GM23338 (cell line): Measurements from ENCODE around the gene EDEM3. TPM values are rescaled to one million over a fixed set of nuclear protein-coding genes. Genes with fewer than 3 reads are reported as not detected.

ENCODE experiments used
- ATAC-seq: fragments of 200-7000 bp; cut with Tn5 transposase; 3 replicates; pipeline ENCODE4 v1.9.1; 2020
- DNase-seq: peaks from one replicate; pipeline ENCODE4 v3.0.0-alpha.2; 2015; ENCODE audit warnings: low spot score
- H2AFZ ChIP-seq: fragments of 200-600 bp; sonication (generic); 2 replicates; pipeline ENCODE4 v1.8.0; 2016; ENCODE audit warnings: antibody characterized with exemption, mild to moderate bottlenecking, moderate library complexity
- H3F3A ChIP-seq: fragments of 200-600 bp; sonication (generic); replicated peaks from 2 replicates; pipeline ENCODE4 v1.8.0; 2017; ENCODE audit warnings: antibody characterized with exemption, mixed run types, low read depth
- H3K27ac ChIP-seq: fragments of 200-600 bp; sonication (generic); 2 replicates; pipeline ENCODE4 v1.6.1; 2016; ENCODE audit warnings: low read depth
- H3K27me3 ChIP-seq: fragments of 200-600 bp; sonication (generic); 2 replicates; pipeline ENCODE4 v1.8.0; 2016; ENCODE audit warnings: mild to moderate bottlenecking, mixed run types, moderate library complexity; ENCODE audit not compliant: insufficient read depth
- H3K36me3 ChIP-seq: fragments of 200-600 bp; sonication (generic); 2 replicates; pipeline ENCODE4 v1.8.0; 2016; ENCODE audit warnings: mild to moderate bottlenecking; ENCODE audit not compliant: insufficient read depth
- H3K4me1 ChIP-seq: fragments of 200-600 bp; sonication (generic); 2 replicates; pipeline ENCODE4 v1.8.0; 2016; ENCODE audit warnings: mild to moderate bottlenecking, moderate library complexity; ENCODE audit not compliant: insufficient read depth
- H3K4me2 ChIP-seq: fragments of 200-600 bp; sonication (generic); 2 replicates; pipeline ENCODE4 v1.7.1; 2017; ENCODE audit warnings: mixed run types
- H3K4me3 ChIP-seq: fragments of 200-600 bp; sonication (generic); 2 replicates; pipeline ENCODE4 v1.6.1; 2016; ENCODE audit warnings: mixed run types
- H3K79me2 ChIP-seq: fragments of 200-600 bp; sonication (generic); replicated peaks from 2 replicates; pipeline ENCODE4 v1.8.0; 2017; ENCODE audit warnings: mild to moderate bottlenecking; ENCODE audit not compliant: insufficient read depth
- H3K9me2 ChIP-seq: fragments of 200-600 bp; sonication (generic); 2 replicates; pipeline ENCODE4 v1.8.0; 2017; ENCODE audit not compliant: insufficient read depth
- H4K20me1 ChIP-seq: fragments of 200-600 bp; sonication (generic); replicated peaks from 2 replicates; pipeline ENCODE4 v1.8.0; 2017; ENCODE audit warnings: mild to moderate bottlenecking; ENCODE audit not compliant: insufficient read depth
- H3K27ac Mint-ChIP-seq: 2 replicates; pipeline ENCODE4 v1.8.0; 2020; ENCODE audit warnings: inconsistent platforms, mild to moderate bottlenecking, moderate library complexity, mixed read lengths
- H3K27me3 Mint-ChIP-seq: 3 replicates; pipeline ENCODE4 v1.8.0; 2022; ENCODE audit warnings: low read depth, mild to moderate bottlenecking, moderate library complexity, mixed read lengths, inconsistent platforms; ENCODE audit not compliant: insufficient read depth, poor library complexity
- H3K36me3 Mint-ChIP-seq: 3 replicates; pipeline ENCODE4 v1.8.0; 2021; ENCODE audit warnings: low read depth, mild to moderate bottlenecking, inconsistent platforms, moderate library complexity, mixed read lengths
- H3K4me1 Mint-ChIP-seq: 3 replicates; pipeline ENCODE4 v1.8.0; 2020; ENCODE audit warnings: mild to moderate bottlenecking, inconsistent platforms, mixed read lengths
- H3K4me3 Mint-ChIP-seq: 3 replicates; pipeline ENCODE4 v1.8.0; 2021; ENCODE audit warnings: moderate library complexity, mild to moderate bottlenecking, inconsistent platforms, mixed read lengths
- H3K9me3 Mint-ChIP-seq: 3 replicates; pipeline ENCODE4 v1.8.0; 2020; ENCODE audit warnings: moderate library complexity, mild to moderate bottlenecking, inconsistent platforms, mixed read lengths
- CREB1 ChIP-seq: fragments of 250-450 bp; sonication (Bioruptor Pico); IDR thresholded peaks from 2 replicates; pipeline ENCODE4 v1.5.0; 2020; ENCODE audit warnings: low read depth, mild to moderate bottlenecking, moderate library complexity
- CTCF ChIP-seq, 2 experiments: fragments of 200-600 bp in 1 of 2; sonication (generic) in 1 of 2; conservative IDR thresholded peaks; 2 replicates each; pipeline versions ENCODE4 v1.5.1 to v1.6.1; 2016 to 2017; ENCODE audit warnings: antibody characterized with exemption in 2 of 2, low read depth in 2 of 2, mild to moderate bottlenecking in 2 of 2, moderate library complexity in 1 of 2
- POLR2AphosphoS5 ChIP-seq: IDR thresholded peaks from 2 replicates; pipeline ENCODE4 v1.6.1; 2016; ENCODE audit warnings: antibody characterized with exemption, low read depth
- STAT1 ChIP-seq: IDR thresholded peaks from one replicate; pipeline ENCODE4 v1.6.1; 2016; ENCODE audit warnings: antibody characterized with exemption; ENCODE audit not compliant: unreplicated experiment
- ZNF462 ChIP-seq: fragments of 250-450 bp; sonication (Bioruptor Pico); IDR thresholded peaks from 2 replicates; pipeline ENCODE4 v1.5.0; 2020; ENCODE audit warnings: mild to moderate bottlenecking, moderate library complexity
- polyA plus RNA-seq: library from polyadenylated mRNA; unstranded; fragments of >200 nt; fragmentation: Nextera tagmentation; extraction: Ambion mirVana; gene quantifications from 2 replicates; pipeline ENCODE4 v1.2.1, GENCODE V29; 2016
- total RNA-seq: library from RNA; depleted of rRNA; stranded (reverse); fragments of >200 nt; shearing (Covaris generic); gene quantifications from 2 replicates; pipeline ENCODE4 v1.2.3, GENCODE V29; 2014
- TF ChIP-seq, protein P1 (sequence below): IDR thresholded peaks from 2 replicates; pipeline ENCODE4 v1.6.1; 2016; ENCODE audit warnings: antibody characterized with exemption

The EDEM3 gene
- total and polyA plus RNA-seq, 2 experiments from 2014 or later: 4.8 to 11.5 TPM

DNA sequence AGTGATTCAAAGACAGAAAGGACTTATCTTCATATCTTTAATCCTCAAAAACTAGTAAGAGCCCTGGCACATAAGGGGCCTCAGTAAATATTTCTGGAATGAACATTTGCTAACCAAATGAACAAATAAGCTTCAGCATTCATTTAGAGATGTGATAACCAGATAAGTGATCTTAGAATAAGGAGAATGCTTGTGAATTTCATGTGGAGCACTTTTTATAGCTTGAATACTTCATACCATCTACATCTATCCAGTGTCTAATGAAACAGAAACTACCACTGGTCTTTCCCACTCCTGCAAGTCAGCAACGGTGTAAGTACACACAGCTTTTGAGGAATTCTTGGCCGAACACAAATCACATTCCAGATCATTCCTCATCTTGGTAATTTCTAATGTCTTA, 38.5 kb downstream of the EDEM3 start:
- Histone ChIP-seq H3K27me3 (no peaks in the 10 kb centered on the region), H3K4me3 (no peak overlapping the region), H3K36me3 (no peaks in the 10 kb centered on the region), H2AFZ (no peak overlapping the region), H3F3A (no peaks in the 10 kb centered on the region), H3K27ac (no peak overlapping the region), H3K79me2 (no peaks in the 10 kb centered on the region), H3K4me2 (no peak overlapping the region), H3K9me2 (no peaks in the 10 kb centered on the region), H4K20me1 (no peaks in the 10 kb centered on the region), H3K4me1 (no peaks in the 10 kb centered on the region)
- H3K36me3 Mint-ChIP-seq: no peaks in the 10 kb centered on the region
- H3K27me3 Mint-ChIP-seq: no peaks in the 10 kb centered on the region
- no peaks in the 10 kb centered on the region for H3K4me1 Mint-ChIP-seq
- no peak overlapping the region for H3K27ac Mint-ChIP-seq
- TF ChIP-seq CTCF (conservative IDR thresholded peaks at IDR 0.05; ENCODE audit: low read depth in 2 of 2): no peak
- no peak for TF ChIP-seq CREB1
- TF ChIP-seq, protein P1, sequence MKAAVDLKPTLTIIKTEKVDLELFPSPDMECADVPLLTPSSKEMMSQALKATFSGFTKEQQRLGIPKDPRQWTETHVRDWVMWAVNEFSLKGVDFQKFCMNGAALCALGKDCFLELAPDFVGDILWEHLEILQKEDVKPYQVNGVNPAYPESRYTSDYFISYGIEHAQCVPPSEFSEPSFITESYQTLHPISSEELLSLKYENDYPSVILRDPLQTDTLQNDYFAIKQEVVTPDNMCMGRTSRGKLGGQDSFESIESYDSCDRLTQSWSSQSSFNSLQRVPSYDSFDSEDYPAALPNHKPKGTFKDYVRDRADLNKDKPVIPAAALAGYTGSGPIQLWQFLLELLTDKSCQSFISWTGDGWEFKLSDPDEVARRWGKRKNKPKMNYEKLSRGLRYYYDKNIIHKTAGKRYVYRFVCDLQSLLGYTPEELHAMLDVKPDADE: no peak
- no peak for TF ChIP-seq ZNF462 (CRISPR knock-in tag)
- no peak for TF ChIP-seq POLR2AphosphoS5
- no peak for TF ChIP-seq STAT1
- DNase-seq: no peak
- ATAC-seq: no peak
- H3K4me3 Mint-ChIP-seq: no peak overlapping the region
- no peaks in the 10 kb centered on the region for H3K9me3 Mint-ChIP-seq
